ENCODE data around the gene TP53RK.

GRCh38 chr20:46638134-46638897 lies 50.9 kb downstream of the TP53RK start:
- no peak for TF ChIP-seq CTCF (IDR thresholded peaks at IDR 0.05)
- no peak for TF ChIP-seq POLR2A (IDR thresholded peaks at IDR 0.05)
